IMR-90 (cell line): ENCODE results near the gene LDLRAD4. TPM values are rescaled to one million over a fixed set of nuclear protein-coding genes. Genes with fewer than 3 reads are reported as not detected.

Experiments
- ATAC-seq: fragments of 200-7000 bp; cut with Tn5 transposase; 2 replicates; pipeline ENCODE4 v1.9.1; 2020; ENCODE audit warnings: low read depth, mild to moderate bottlenecking, moderate library complexity
- BruUV-seq: library from RNA; stranded (reverse); fragments of 400-500 nt; replicated peaks from 2 replicates; lab custom pipeline; 2021; lab: Mats Ljungman, UMichigan
- CTCF ChIA-PET: fragments of 300-600 bp; formaldehyde crosslinking; extraction: SDS; loops from one replicate; lab custom pipeline; 2021; ENCODE audit warnings: antibody characterized with exemption; lab: Yijun Ruan, JAX
- POLR2A ChIA-PET: fragments of 300-600 bp; sonication (Branson Sonifier 250); formaldehyde crosslinking; loops from one replicate; lab custom pipeline; 2022; ENCODE audit warnings: antibody characterized with exemption; ENCODE audit not compliant: unreplicated experiment; lab: Charles Lee
- DNase-seq: peaks from one replicate; pipeline ENCODE4 v3.0.0; 2013
- H2AFZ ChIP-seq: replicated peaks from 2 replicates; pipeline ENCODE3; 2013; ENCODE audit warnings: low read length, mild to moderate bottlenecking; ENCODE audit not compliant: poor library complexity
- H2AK5ac ChIP-seq: 2 replicates; pipeline ENCODE4 v1.6.1; 2013; ENCODE audit warnings: low read depth, low read length, inconsistent platforms
- H2AK9ac ChIP-seq: replicated peaks from 2 replicates; pipeline ENCODE3; 2013; ENCODE audit warnings: mild to moderate bottlenecking, low read depth, low read length, moderate library complexity; ENCODE audit not compliant: poor library complexity
- H2BK120ac ChIP-seq: 2 replicates; pipeline ENCODE4 v1.6.1; 2013; ENCODE audit warnings: low read depth, low read length, inconsistent platforms
- H2BK15ac ChIP-seq: 3 replicates; pipeline ENCODE4 v1.6.1; 2013; ENCODE audit warnings: low read depth, low read length, inconsistent platforms
- H2BK20ac ChIP-seq: 2 replicates; pipeline ENCODE4 v1.6.1; 2013; ENCODE audit warnings: low read depth, mild to moderate bottlenecking, inconsistent platforms, low read length, moderate library complexity
- H2BK5ac ChIP-seq: 2 replicates; pipeline ENCODE4 v1.6.1; 2013; ENCODE audit warnings: mild to moderate bottlenecking, low read depth, low read length, inconsistent platforms; ENCODE audit not compliant: poor library complexity, severe bottlenecking
- H3K14ac ChIP-seq: replicated peaks from 2 replicates; pipeline ENCODE4 v1.6.1; 2013; ENCODE audit warnings: low read depth, low read length, inconsistent platforms
- H3K18ac ChIP-seq: 2 replicates; pipeline ENCODE4 v1.6.1; 2013; ENCODE audit warnings: low read depth, low read length, control low read depth
- H3K23ac ChIP-seq: 2 replicates; pipeline ENCODE4 v1.6.1; 2013; ENCODE audit warnings: low read depth, low read length, inconsistent platforms
- H3K27ac ChIP-seq: 2 replicates; pipeline ENCODE4 v1.5.1; 2013; ENCODE audit warnings: mild to moderate bottlenecking, control low read depth, low read length; ENCODE audit not compliant: insufficient read depth
- H3K27me3 ChIP-seq: 2 replicates; pipeline ENCODE4 v1.6.1; 2013; ENCODE audit warnings: low read length; ENCODE audit not compliant: control insufficient read depth, insufficient read depth
- H3K36me3 ChIP-seq: 2 replicates; pipeline ENCODE4 v1.6.1; 2013; ENCODE audit warnings: low read length, mixed read lengths; ENCODE audit not compliant: control insufficient read depth, insufficient read depth
- H3K4ac ChIP-seq: 2 replicates; pipeline ENCODE4 v1.6.1; 2013; ENCODE audit warnings: low read depth, low read length, inconsistent platforms
- H3K4me1 ChIP-seq: 2 replicates; pipeline ENCODE4 v1.6.1; 2013; ENCODE audit warnings: low read length, mixed read lengths; ENCODE audit not compliant: control insufficient read depth, insufficient read depth
- H3K4me2 ChIP-seq: 2 replicates; pipeline ENCODE4 v1.6.1; 2013; ENCODE audit warnings: low read depth, mild to moderate bottlenecking, control low read depth, low read length, moderate library complexity
- H3K4me3 ChIP-seq: 2 replicates; pipeline ENCODE4 v1.5.1; 2013; ENCODE audit warnings: low read depth, mild to moderate bottlenecking, control low read depth, low read length, moderate library complexity; ENCODE audit not compliant: insufficient read depth
- H3K56ac ChIP-seq: 2 replicates; pipeline ENCODE4 v1.6.1; 2013; ENCODE audit warnings: low read length, inconsistent platforms; ENCODE audit not compliant: insufficient read depth; ENCODE audit errors: extremely low read depth
- H3K79me1 ChIP-seq, 2 experiments: 2 replicates each; pipeline ENCODE4 v1.6.1; 2013; ENCODE audit warnings: low read length in 2 of 2, inconsistent platforms in 1 of 2, low read depth in 1 of 2
- H3K9ac ChIP-seq: 2 replicates; pipeline ENCODE4 v1.6.1; 2013; ENCODE audit warnings: low read depth, low read length, control low read depth
- H3K9me1 ChIP-seq: 2 replicates; pipeline ENCODE4 v1.6.1; 2013; ENCODE audit warnings: low read length, inconsistent platforms; ENCODE audit not compliant: insufficient read depth
- H3K9me3 ChIP-seq: 2 replicates; pipeline ENCODE4 v1.6.1; 2013; ENCODE audit warnings: low read length; ENCODE audit not compliant: control insufficient read depth, insufficient read depth
- H4K20me1 ChIP-seq: 2 replicates; pipeline ENCODE4 v1.6.1; 2013; ENCODE audit warnings: low read length, inconsistent platforms; ENCODE audit not compliant: insufficient read depth
- H4K5ac ChIP-seq: 2 replicates; pipeline ENCODE4 v1.6.1; 2013; ENCODE audit warnings: mild to moderate bottlenecking, low read depth, low read length, control low read depth
- H4K8ac ChIP-seq, 2 experiments: 2 replicates each; pipeline ENCODE4 v1.6.1; 2013; ENCODE audit warnings: low read depth in 2 of 2, low read length in 2 of 2, control low read depth in 1 of 2, inconsistent platforms in 1 of 2
- H4K91ac ChIP-seq: 2 replicates; pipeline ENCODE4 v1.6.1; 2013; ENCODE audit warnings: low read depth, low read length, inconsistent platforms; ENCODE audit not compliant: insufficient read depth
- ELK1 ChIP-seq: fragments of 150-350 bp; IDR thresholded peaks from 2 replicates; pipeline ENCODE4 v1.6.1; 2016; ENCODE audit warnings: low read depth, mild to moderate bottlenecking, low read length, moderate library complexity, borderline replicate concordance
- MXI1 ChIP-seq: IDR thresholded peaks from 2 replicates; pipeline ENCODE4 v1.6.1; 2012; ENCODE audit warnings: low read depth, mild to moderate bottlenecking, low read length, moderate library complexity, borderline replicate concordance
- RAD21 ChIP-seq: IDR thresholded peaks from 2 replicates; pipeline ENCODE4 v1.6.1; 2012; ENCODE audit warnings: low read length, improper control_type of control experiment
- SMC3 ChIP-seq: fragments of 150-350 bp; IDR thresholded peaks from 2 replicates; pipeline ENCODE4 v1.6.1; 2016; ENCODE audit warnings: low read depth, mild to moderate bottlenecking, antibody characterized with exemption, low read length, moderate library complexity
- WGBS, 2 experiments: methylation state at CpG; one replicate each; pipeline versions ENCODE4 v1.1.5 to v1.1.7; 2013; ENCODE audit warnings: missing lambda C conversion rate in 2 of 2; ENCODE audit not compliant: insufficient read length in 1 of 2; ENCODE audit errors: extremely low coverage in 2 of 2; 5-methylcytosine and 5-hydroxymethylcytosine counted together
- dilution Hi-C: fragments of 300-500 bp; cut with HindIII; formaldehyde crosslinking; loops from one replicate; pipeline ENCODE4 v1.14.3; 2018; ENCODE audit warnings: low sequenced_read_pairs; ENCODE audit not compliant: unreplicated experiment
- in situ Hi-C: fragments of 300-500 bp; cut with MboI; formaldehyde crosslinking; loops from 3 replicates; pipeline ENCODE4 v1.14.3; 2019; ENCODE audit warnings: low sequenced_read_pairs, inconsistent platforms, mixed read lengths
- intact Hi-C: fragments of 100-400 bp; cut with micrococcal nuclease; formaldehyde crosslinking; loops from 2 replicates; pipeline ENCODE4 v1.10.0; 2022
- polyA plus RNA-seq, 3 experiments: library from polyadenylated mRNA; depleted of rRNA; stranded (reverse); fragments of >200 nt; gene quantifications; 2 replicates each; pipeline ENCODE4 v1.2.3, GENCODE V29; 2012; ENCODE audit warnings: low replicate concordance in 1 of 3
- total RNA-seq: library from RNA; depleted of rRNA; stranded (reverse); fragments of >200 nt; gene quantifications from 2 replicates; pipeline ENCODE4 v1.2.3, GENCODE V29; 2012
- TF ChIP-seq, protein P1 (sequence below): fragments of 150-350 bp; IDR thresholded peaks from 2 replicates; pipeline ENCODE4 v1.6.1; 2017; ENCODE audit warnings: mild to moderate bottlenecking, antibody characterized with exemption, low read length, low read depth

The LDLRAD4 gene
- total and polyA plus RNA-seq, 2 of the 4 experiments (the other 2 are of a cell fraction), result not detected

GRCh38 chr18:13288509-13289133, 70.1 kb downstream of the LDLRAD4 start:
- intact Hi-C loops, result no loop called here
- dilution Hi-C loops, result no loop called here
- Histone ChIP-seq H3K9me3 (no peaks in the 10 kb centered on the region; the same call in 1 of the 2 replicates), H2AFZ (no peak overlapping the region), H2AK5ac (no peak overlapping the region), H3K56ac (no peak overlapping the region), H3K4me3 (no peak overlapping the region), H3K18ac (no peak overlapping the region), H3K4ac (no peak overlapping the region), H3K14ac (no peak overlapping the region), H3K27me3 (no peaks in the 10 kb centered on the region; the same call in 1 of the 2 replicates), H3K79me1 (no peaks in the 10 kb centered on the region), H4K20me1 (no peaks in the 10 kb centered on the region), H2AK9ac (no peak overlapping the region), H3K4me2 (no peak overlapping the region), H2BK5ac (no peak overlapping the region), H3K9ac (no peak overlapping the region), H2BK15ac (no peak overlapping the region), H3K36me3 (no peaks in the 10 kb centered on the region), H3K4me1 (no peaks in the 10 kb centered on the region), H2BK20ac (no peak overlapping the region), H4K91ac (no peak overlapping the region), H3K9me1 (no peaks in the 10 kb centered on the region), H3K27ac (no peak overlapping the region), H4K8ac (no peak overlapping the region), H3K23ac (no peak overlapping the region), H2BK120ac (no peak overlapping the region), H4K5ac (no peak overlapping the region)
- ChIA-PET POLR2A (no interaction called here), CTCF (no interaction called here)
- ATAC-seq (no peak), DNase-seq (no peak)
- BruUV-seq, result no TSS peak
- in situ Hi-C loops, result no loop called here
- 84% methylated on average over 10 of the region's 16 CpGs; no CpG with 5 or more reads in 1 of the 2 experiments for WGBS, 2 experiments
- TF ChIP-seq ELK1, result no peak
- no peak for TF ChIP-seq RAD21
- TF ChIP-seq MXI1, result no peak
- no peak for TF ChIP-seq SMC3
- TF ChIP-seq, protein P1, sequence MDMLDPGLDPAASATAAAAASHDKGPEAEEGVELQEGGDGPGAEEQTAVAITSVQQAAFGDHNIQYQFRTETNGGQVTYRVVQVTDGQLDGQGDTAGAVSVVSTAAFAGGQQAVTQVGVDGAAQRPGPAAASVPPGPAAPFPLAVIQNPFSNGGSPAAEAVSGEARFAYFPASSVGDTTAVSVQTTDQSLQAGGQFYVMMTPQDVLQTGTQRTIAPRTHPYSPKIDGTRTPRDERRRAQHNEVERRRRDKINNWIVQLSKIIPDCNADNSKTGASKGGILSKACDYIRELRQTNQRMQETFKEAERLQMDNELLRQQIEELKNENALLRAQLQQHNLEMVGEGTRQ, result no peak
